H9 (cell line): ENCODE results near the gene GAPT. TPM values are rescaled to one million over a fixed set of nuclear protein-coding genes. Genes with fewer than 3 reads are reported as not detected.

Experiments
- DNase-seq: peaks from one replicate; pipeline ENCODE4 v3.0.0-alpha.2; 2017
- H2AFZ ChIP-seq: one replicate; pipeline ENCODE4 v1.6.1; 2013; ENCODE audit warnings: mild to moderate bottlenecking, low read length, control low read depth, moderate library complexity
- H2AK5ac ChIP-seq: 2 replicates; pipeline ENCODE4 v1.6.1; 2013; ENCODE audit warnings: low read length, control low read depth, mixed read lengths; ENCODE audit not compliant: insufficient read length
- H2BK120ac ChIP-seq: one replicate; pipeline ENCODE4 v1.6.1; 2013; ENCODE audit warnings: low read depth, mild to moderate bottlenecking, low read length, control low read depth, inconsistent platforms; ENCODE audit not compliant: poor library complexity, severe bottlenecking
- H2BK12ac ChIP-seq: 2 replicates; pipeline ENCODE4 v1.6.1; 2013; ENCODE audit warnings: low read length, control low read depth, mixed read lengths, low read depth; ENCODE audit not compliant: insufficient read length
- H2BK15ac ChIP-seq: 2 replicates; pipeline ENCODE4 v1.6.1; 2013; ENCODE audit warnings: low read depth, low read length, control low read depth
- H2BK20ac ChIP-seq: one replicate; pipeline ENCODE4 v1.6.1; 2013; ENCODE audit warnings: low read depth, mild to moderate bottlenecking, low read length, control low read depth, inconsistent platforms; ENCODE audit not compliant: poor library complexity, severe bottlenecking
- H2BK5ac ChIP-seq: 2 replicates; pipeline ENCODE4 v1.6.1; 2013; ENCODE audit warnings: low read length, control low read depth, mixed read lengths; ENCODE audit not compliant: insufficient read length
- H3K14ac ChIP-seq: 2 replicates; pipeline ENCODE4 v1.6.1; 2013; ENCODE audit warnings: low read length, control low read depth; ENCODE audit not compliant: insufficient read depth
- H3K18ac ChIP-seq: 2 replicates; pipeline ENCODE4 v1.6.1; 2013; ENCODE audit warnings: low read depth, mild to moderate bottlenecking, mixed read lengths, low read length, control low read depth; ENCODE audit not compliant: insufficient read length
- H3K23ac ChIP-seq: 2 replicates; pipeline ENCODE4 v1.6.1; 2013; ENCODE audit warnings: low read length, control low read depth, mixed read lengths, low read depth; ENCODE audit not compliant: insufficient read length
- H3K23me2 ChIP-seq: 2 replicates; pipeline ENCODE4 v1.6.1; 2013; ENCODE audit warnings: low read depth, mild to moderate bottlenecking, mixed read lengths, low read length, control low read depth; ENCODE audit not compliant: insufficient read length, poor library complexity, severe bottlenecking
- H3K27ac ChIP-seq: 2 replicates; pipeline ENCODE4 v1.5.1; 2013; ENCODE audit warnings: low read length, control low read depth, mixed read lengths, low read depth; ENCODE audit not compliant: insufficient read length
- H3K27me3 ChIP-seq: 2 replicates; pipeline ENCODE4 v1.6.1; 2013; ENCODE audit warnings: low read length, control low read depth, inconsistent platforms; ENCODE audit not compliant: insufficient read depth
- H3K4ac ChIP-seq: 2 replicates; pipeline ENCODE4 v1.6.1; 2013; ENCODE audit warnings: low read depth, mild to moderate bottlenecking, control low read depth, inconsistent platforms, low read length, moderate library complexity
- H3K4me1 ChIP-seq: 2 replicates; pipeline ENCODE4 v1.6.1; 2013; ENCODE audit warnings: low read length, control low read depth, inconsistent platforms; ENCODE audit not compliant: insufficient read depth
- H3K4me2 ChIP-seq: 2 replicates; pipeline ENCODE4 v1.6.1; 2013; ENCODE audit warnings: low read length, control low read depth, mixed read lengths; ENCODE audit not compliant: insufficient read length, insufficient read depth
- H3K56ac ChIP-seq: 2 replicates; pipeline ENCODE4 v1.6.1; 2013; ENCODE audit warnings: low read depth, mild to moderate bottlenecking, mixed read lengths, low read length, control low read depth; ENCODE audit not compliant: insufficient read length
- H3K79me1 ChIP-seq: 2 replicates; pipeline ENCODE4 v1.6.1; 2013; ENCODE audit warnings: low read depth, mild to moderate bottlenecking, moderate library complexity, low read length, control low read depth, inconsistent platforms; ENCODE audit not compliant: insufficient read depth, poor library complexity, severe bottlenecking
- H3K79me2 ChIP-seq: 2 replicates; pipeline ENCODE4 v1.6.1; 2013; ENCODE audit warnings: low read length, control low read depth, inconsistent platforms; ENCODE audit not compliant: insufficient read depth
- H3K9ac ChIP-seq: 2 replicates; pipeline ENCODE4 v1.6.1; 2013; ENCODE audit warnings: low read length, control low read depth, mixed read lengths; ENCODE audit not compliant: insufficient read length; ENCODE audit errors: extremely low read depth
- H3K9me3 ChIP-seq: one replicate; pipeline ENCODE4 v1.6.1; 2013; ENCODE audit warnings: low read depth, low read length, inconsistent platforms; ENCODE audit not compliant: control insufficient read depth
- H3T11ph ChIP-seq: one replicate; pipeline ENCODE4 v1.6.1; 2013; ENCODE audit warnings: mild to moderate bottlenecking, low read length, control low read depth, inconsistent platforms
- H4K20me1 ChIP-seq: one replicate; pipeline ENCODE4 v1.6.1; 2013; ENCODE audit not compliant: control insufficient read depth, insufficient read length, insufficient read depth
- H4K5ac ChIP-seq: 2 replicates; pipeline ENCODE4 v1.6.1; 2013; ENCODE audit warnings: low read depth, mild to moderate bottlenecking, mixed read lengths, low read length, control low read depth; ENCODE audit not compliant: insufficient read length
- H4K8ac ChIP-seq: replicated peaks from 2 replicates; pipeline ENCODE4 v1.6.1; 2013; ENCODE audit warnings: low read length, control low read depth, mixed read lengths, low read depth; ENCODE audit not compliant: insufficient read length
- H4K91ac ChIP-seq: 2 replicates; pipeline ENCODE4 v1.6.1; 2013; ENCODE audit warnings: low read depth, mild to moderate bottlenecking, moderate library complexity, mixed read lengths, low read length, control low read depth; ENCODE audit not compliant: insufficient read length
- H3K27ac Mint-ChIP-seq, 3 experiments: 2 replicates in 2 of 3; 3 replicates in 1 of 3; pipeline ENCODE4 v1.8.0; 2020 to 2021; ENCODE audit warnings: mixed read lengths in 3 of 3, mild to moderate bottlenecking in 1 of 3, moderate library complexity in 1 of 3
- H3K27me3 Mint-ChIP-seq: 2 replicates; pipeline ENCODE4 v1.8.0; 2021; ENCODE audit warnings: low read depth, mild to moderate bottlenecking, moderate library complexity, mixed read lengths
- H3K36me3 Mint-ChIP-seq, 3 experiments: 2 replicates in 2 of 3; 3 replicates in 1 of 3; pipeline ENCODE4 v1.8.0; 2020 to 2021; ENCODE audit warnings: low read depth in 3 of 3, mixed read lengths in 3 of 3; ENCODE audit not compliant: insufficient read depth in 1 of 3
- H3K4me1 Mint-ChIP-seq, 2 experiments: 2 replicates each; pipeline ENCODE4 v1.8.0; 2020; ENCODE audit warnings: mixed read lengths in 2 of 2
- H3K4me3 Mint-ChIP-seq, 2 experiments: 2 replicates in 1 of 2; 3 replicates in 1 of 2; pipeline ENCODE4 v1.8.0; 2020 to 2021; ENCODE audit warnings: mild to moderate bottlenecking in 2 of 2, mixed read lengths in 2 of 2, moderate library complexity in 1 of 2
- H3K9me3 Mint-ChIP-seq, 2 experiments: 2 replicates in 1 of 2; 3 replicates in 1 of 2; pipeline ENCODE4 v1.8.0; 2020; ENCODE audit warnings: mild to moderate bottlenecking in 2 of 2, mixed read lengths in 2 of 2, moderate library complexity in 1 of 2
- WGBS: extraction: QIAGEN DNeasy Blood & Tissue Kit; methylation state at CpG from one replicate; pipeline ENCODE4 v1.1.7; 2013; ENCODE audit warnings: missing lambda C conversion rate, low lambda C conversion rate, mixed read lengths; ENCODE audit not compliant: insufficient read length; ENCODE audit errors: extremely low coverage; 5-methylcytosine and 5-hydroxymethylcytosine counted together
- total RNA-seq: library from RNA; stranded (reverse); gene quantifications from 2 replicates; pipeline ENCODE4 v1.2.1, GENCODE V29; 2021
- TF ChIP-seq, protein P1 (sequence below): fragments of 200-600 bp; sonication (generic); conservative IDR thresholded peaks from 3 replicates; pipeline ENCODE4 v1.8.0; 2021; ENCODE audit warnings: antibody characterized with exemption, mild to moderate bottlenecking

Gene GAPT
- total RNA-seq, 1 experiment from 2014 or later: not detected

DNA sequence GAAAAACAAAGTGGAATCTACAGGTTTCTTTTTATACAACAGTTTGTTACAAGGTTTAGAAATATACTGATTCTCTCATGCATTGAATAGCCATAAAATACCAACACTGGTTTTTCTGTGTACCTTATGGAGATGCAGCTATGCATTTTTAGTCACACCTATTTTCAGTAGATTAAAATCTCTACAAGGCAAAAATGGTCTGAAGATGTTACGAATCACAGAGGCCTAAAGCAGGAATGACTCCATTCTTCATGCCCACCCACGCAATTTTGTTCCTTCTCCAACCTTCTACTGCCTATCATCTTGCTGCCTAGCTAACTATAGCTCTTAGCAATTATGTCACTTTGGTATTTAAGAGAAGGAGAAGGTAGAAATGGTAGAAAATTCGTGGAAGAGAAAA lies 41.2 kb upstream of the GAPT start:
- H3K79me1 ChIP-seq: no peaks in the 10 kb centered on the region
- no peak overlapping the region for H3K23ac ChIP-seq
- DNase-seq: no peak
- H3K9ac ChIP-seq: no peak overlapping the region
- H3K18ac ChIP-seq: no peak overlapping the region
- Mint-ChIP-seq H3K4me3 (no peak overlapping the region), H3K36me3 (peaks cover 0 to 30% (median 27%) of the 10 kb centered on the region in 3 experiments; a peak in 6 of 7 replicates), H3K27me3 (no peaks in the 10 kb centered on the region), H3K27ac (no peak overlapping the region), H3K4me1 (peaks cover 0 to 3% of the 10 kb centered on the region in 2 experiments; a peak in 2 of 4 replicates), H3K9me3 (peaks cover 7 to 9% of the 10 kb centered on the region in 2 experiments; a peak in 3 of 5 replicates)
- H3K79me2 ChIP-seq: no peaks in the 10 kb centered on the region
- H2AFZ ChIP-seq: no peak overlapping the region
- H2BK12ac ChIP-seq: no peak overlapping the region
- no peaks in the 10 kb centered on the region for H4K20me1 ChIP-seq
- no peaks in the 10 kb centered on the region for H3K27me3 ChIP-seq
- TF ChIP-seq, protein P1, sequence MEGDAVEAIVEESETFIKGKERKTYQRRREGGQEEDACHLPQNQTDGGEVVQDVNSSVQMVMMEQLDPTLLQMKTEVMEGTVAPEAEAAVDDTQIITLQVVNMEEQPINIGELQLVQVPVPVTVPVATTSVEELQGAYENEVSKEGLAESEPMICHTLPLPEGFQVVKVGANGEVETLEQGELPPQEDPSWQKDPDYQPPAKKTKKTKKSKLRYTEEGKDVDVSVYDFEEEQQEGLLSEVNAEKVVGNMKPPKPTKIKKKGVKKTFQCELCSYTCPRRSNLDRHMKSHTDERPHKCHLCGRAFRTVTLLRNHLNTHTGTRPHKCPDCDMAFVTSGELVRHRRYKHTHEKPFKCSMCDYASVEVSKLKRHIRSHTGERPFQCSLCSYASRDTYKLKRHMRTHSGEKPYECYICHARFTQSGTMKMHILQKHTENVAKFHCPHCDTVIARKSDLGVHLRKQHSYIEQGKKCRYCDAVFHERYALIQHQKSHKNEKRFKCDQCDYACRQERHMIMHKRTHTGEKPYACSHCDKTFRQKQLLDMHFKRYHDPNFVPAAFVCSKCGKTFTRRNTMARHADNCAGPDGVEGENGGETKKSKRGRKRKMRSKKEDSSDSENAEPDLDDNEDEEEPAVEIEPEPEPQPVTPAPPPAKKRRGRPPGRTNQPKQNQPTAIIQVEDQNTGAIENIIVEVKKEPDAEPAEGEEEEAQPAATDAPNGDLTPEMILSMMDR: no peak
- H2BK15ac ChIP-seq: no peak overlapping the region
- WGBS: 100% methylated on average over 1 of the region's 3 CpGs
- no peak overlapping the region for H3K4me2 ChIP-seq
- no peak overlapping the region for H3T11ph ChIP-seq
- no peak overlapping the region for H2BK5ac ChIP-seq
- H4K91ac ChIP-seq: no peak overlapping the region
- H4K5ac ChIP-seq: no peak overlapping the region
- no peaks in the 10 kb centered on the region for H3K23me2 ChIP-seq
- no peak overlapping the region for H3K14ac ChIP-seq
- H2BK20ac ChIP-seq: no peak overlapping the region
- no peak overlapping the region for H3K27ac ChIP-seq
- no peak overlapping the region for H4K8ac ChIP-seq
- no peak overlapping the region for H2BK120ac ChIP-seq
- no peak overlapping the region for H3K56ac ChIP-seq
- no peak overlapping the region for H3K4ac ChIP-seq
- H3K4me1 ChIP-seq: no peaks in the 10 kb centered on the region
- H2AK5ac ChIP-seq: no peak overlapping the region
- H3K9me3 ChIP-seq: no peaks in the 10 kb centered on the region
